Body of pancreas (tissue), 4 donors: ENCODE measurements around the gene SLC7A1.

Experiments
- CTCF ChIP-seq, 7 experiments: fragments of 450-650 bp in 4 of 7; fragments of 200-600 bp in 3 of 7; sonication (generic) in 3 of 7; IDR thresholded peaks; one replicate each; pipeline ENCODE4 v1.5.1; 2016 to 2019; ENCODE audit warnings: antibody characterized with exemption in 7 of 7
- POLR2A ChIP-seq, 3 donors: fragments of 450-650 bp; IDR thresholded peaks; one replicate each; pipeline ENCODE4 v1.6.1; 2016; ENCODE audit warnings: antibody characterized with exemption in 3 of 3, mild to moderate bottlenecking in 2 of 3

GRCh38 chr13:29594710-29595379 is 643 bp downstream of the SLC7A1 start:
- no peak for TF ChIP-seq CTCF (IDR thresholded peaks at IDR 0.05)
- TF ChIP-seq POLR2A (IDR thresholded peaks at IDR 0.05), result peak; percentile 19 to 53 (median 53)
